Activated T-helper 2 cell treated with anti-CD3 and anti-CD28 coated beads, Interferon-gamma antibody, Interleukin-2, Interleukin-4, amounts not matched to agents 10 μg/mL and 5 μg/mL and 100 μg/mL, durations not matched to agents 14 hours and 24 hours and 36 hours (primary cell): ENCODE measurements around the gene RIC8A. TPM values are rescaled to one million over a fixed set of nuclear protein-coding genes. Genes with fewer than 3 reads are reported as not detected.
"Not testable (repeated sequence)": the region's sequence is repeated elsewhere in the genome, so short reads cannot be mapped to it uniquely, and the experiment has no call there.

ENCODE experiments used
- DNase-seq: peaks from one replicate; pipeline ENCODE4 v3.0.0; 2021; ENCODE audit warnings: low spot score
- H3K27ac Mint-ChIP-seq: one replicate; pipeline ENCODE4 v1.8.0; 2021; ENCODE audit warnings: mixed read lengths
- H3K27me3 Mint-ChIP-seq: one replicate; pipeline ENCODE4 v1.8.0; 2021; ENCODE audit warnings: low read depth, mixed read lengths
- H3K36me3 Mint-ChIP-seq: one replicate; pipeline ENCODE4 v1.8.0; 2021; ENCODE audit warnings: low read depth, mixed read lengths
- H3K4me1 Mint-ChIP-seq: one replicate; pipeline ENCODE4 v1.8.0; 2021; ENCODE audit warnings: low read depth, mixed read lengths
- H3K4me3 Mint-ChIP-seq: one replicate; pipeline ENCODE4 v1.8.0; 2021; ENCODE audit warnings: low read depth, mild to moderate bottlenecking, moderate library complexity, mixed read lengths
- H3K9me3 Mint-ChIP-seq: one replicate; pipeline ENCODE4 v1.8.0; 2021; ENCODE audit warnings: mixed read lengths
- intact Hi-C: fragments of 100-400 bp; cut with micrococcal nuclease; formaldehyde crosslinking; loops from one replicate; pipeline ENCODE4 v1.15.1; 2023
- total RNA-seq: library from RNA; stranded (reverse); gene quantifications from 2 replicates; pipeline ENCODE4 v1.2.3, GENCODE V29; 2022

The RIC8A gene
- total RNA-seq, 1 donor from 2014 or later: 109 TPM

- no peak for DNase-seq
- H3K36me3 Mint-ChIP-seq: peaks cover 6% of the 10 kb centered on the region
- H3K9me3 Mint-ChIP-seq: no peaks in the 10 kb centered on the region
- H3K4me3 Mint-ChIP-seq: no peak overlapping the region
- H3K4me1 Mint-ChIP-seq: peaks cover 18% of the 10 kb centered on the region
- H3K27ac Mint-ChIP-seq: no peak overlapping the region
- intact Hi-C loops: no loop called here
- no peaks in the 10 kb centered on the region for H3K27me3 Mint-ChIP-seq
Measured at GRCh38 chr11:230431-230830, 22.9 kb downstream of the RIC8A start.

DNA sequence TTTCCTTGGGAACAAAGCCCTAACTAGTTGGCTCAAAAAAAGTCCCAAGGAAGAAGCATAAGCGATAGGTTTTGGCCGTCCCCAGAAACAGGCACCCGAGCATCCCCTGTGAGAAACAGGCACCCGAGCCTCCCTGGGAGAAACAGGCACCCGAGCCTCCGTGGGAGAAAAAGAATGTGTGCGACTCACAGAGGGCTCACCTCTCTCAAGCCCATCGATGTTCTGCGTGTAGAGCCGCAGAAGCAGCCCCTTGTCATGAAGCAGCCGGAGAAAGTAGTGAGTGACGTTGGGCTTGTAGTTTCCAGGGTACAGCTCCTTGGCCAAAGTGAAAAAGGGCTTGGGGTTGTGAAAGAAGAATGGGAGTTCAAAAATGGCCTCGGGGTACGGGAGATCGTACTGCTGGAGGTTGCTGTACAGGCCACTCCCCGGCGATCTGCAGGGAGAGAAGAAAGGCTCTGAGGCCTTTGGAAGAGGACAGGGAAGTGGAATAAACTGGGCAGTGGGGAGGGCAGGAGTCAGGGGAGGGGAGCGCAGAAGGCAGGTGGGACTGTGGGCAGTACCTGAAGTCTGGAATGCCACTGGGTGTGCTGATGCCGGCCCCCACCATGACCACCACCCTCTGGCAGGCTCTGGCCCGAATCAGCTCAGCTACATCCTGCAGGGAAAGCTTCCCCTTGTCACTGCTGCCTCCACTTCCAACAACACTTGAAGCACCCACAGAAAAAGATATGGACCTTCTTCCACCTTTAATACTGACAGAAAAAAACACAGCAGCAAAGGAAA lies 25.5 kb downstream of the RIC8A start:
- Mint-ChIP-seq H3K4me1 (peaks cover 21% of the 10 kb centered on the region), H3K27me3 (no peaks in the 10 kb centered on the region), H3K9me3 (no peaks in the 10 kb centered on the region), H3K27ac (no peak overlapping the region), H3K36me3 (peaks cover 9% of the 10 kb centered on the region), H3K4me3 (no peak overlapping the region)
- no peak for DNase-seq
- intact Hi-C loops: no loop called here

DNA sequence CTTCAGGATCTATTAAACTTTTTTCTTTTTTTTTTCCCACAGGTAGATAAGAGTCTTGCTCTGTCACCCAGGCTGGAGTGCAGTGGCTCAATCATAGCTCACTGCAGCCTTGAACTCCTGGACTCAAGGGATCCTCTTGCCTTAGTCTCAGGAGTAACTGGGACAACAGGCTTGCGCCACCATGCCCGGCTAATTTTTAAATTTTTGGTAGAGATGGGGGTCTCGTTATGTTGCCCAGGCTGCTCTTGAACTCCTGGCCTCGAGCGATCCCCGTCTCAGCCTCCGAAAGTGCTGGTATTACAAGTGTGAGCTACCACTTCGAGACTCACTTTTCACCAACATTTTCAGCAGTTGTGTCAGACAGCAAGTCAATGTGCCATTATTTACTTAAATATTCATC lies 27.7 kb downstream of the RIC8A start:
- Mint-ChIP-seq H3K27ac (peak overlapping the region; percentile 92), H3K27me3 (no peaks in the 10 kb centered on the region), H3K4me3 (peak overlapping the region; percentile 86), H3K36me3 (peaks cover 26% of the 10 kb centered on the region), H3K9me3 (no peaks in the 10 kb centered on the region), H3K4me1 (peaks cover 39% of the 10 kb centered on the region)
- DNase-seq: no peak
- intact Hi-C loops: no loop called here

DNA sequence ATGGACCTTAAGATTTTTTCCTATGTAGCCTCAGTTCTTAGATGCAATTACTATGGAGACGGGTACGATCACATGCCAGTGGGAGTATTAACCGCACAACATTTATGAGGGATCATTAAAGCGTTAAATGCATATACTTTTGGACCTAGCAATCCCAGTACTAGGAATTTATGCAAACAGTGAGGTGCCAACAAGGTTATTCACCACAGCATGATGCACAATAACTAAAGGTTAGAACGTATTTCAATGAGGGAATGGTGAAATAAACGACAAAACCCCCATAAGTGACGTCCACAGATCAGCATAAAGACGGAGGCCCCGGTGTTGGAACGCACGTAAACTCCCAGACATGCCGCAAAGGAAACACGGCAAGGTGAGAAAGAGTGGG lies 28.1 kb downstream of the RIC8A start:
- Mint-ChIP-seq H3K4me3 (peak overlapping the region; percentile 86), H3K4me1 (peaks cover 42% of the 10 kb centered on the region), H3K27me3 (no peaks in the 10 kb centered on the region), H3K36me3 (peaks cover 27% of the 10 kb centered on the region), H3K9me3 (no peaks in the 10 kb centered on the region), H3K27ac (peak overlapping the region; percentile 92)
- intact Hi-C loops: no loop called here
- no peak for DNase-seq

DNA sequence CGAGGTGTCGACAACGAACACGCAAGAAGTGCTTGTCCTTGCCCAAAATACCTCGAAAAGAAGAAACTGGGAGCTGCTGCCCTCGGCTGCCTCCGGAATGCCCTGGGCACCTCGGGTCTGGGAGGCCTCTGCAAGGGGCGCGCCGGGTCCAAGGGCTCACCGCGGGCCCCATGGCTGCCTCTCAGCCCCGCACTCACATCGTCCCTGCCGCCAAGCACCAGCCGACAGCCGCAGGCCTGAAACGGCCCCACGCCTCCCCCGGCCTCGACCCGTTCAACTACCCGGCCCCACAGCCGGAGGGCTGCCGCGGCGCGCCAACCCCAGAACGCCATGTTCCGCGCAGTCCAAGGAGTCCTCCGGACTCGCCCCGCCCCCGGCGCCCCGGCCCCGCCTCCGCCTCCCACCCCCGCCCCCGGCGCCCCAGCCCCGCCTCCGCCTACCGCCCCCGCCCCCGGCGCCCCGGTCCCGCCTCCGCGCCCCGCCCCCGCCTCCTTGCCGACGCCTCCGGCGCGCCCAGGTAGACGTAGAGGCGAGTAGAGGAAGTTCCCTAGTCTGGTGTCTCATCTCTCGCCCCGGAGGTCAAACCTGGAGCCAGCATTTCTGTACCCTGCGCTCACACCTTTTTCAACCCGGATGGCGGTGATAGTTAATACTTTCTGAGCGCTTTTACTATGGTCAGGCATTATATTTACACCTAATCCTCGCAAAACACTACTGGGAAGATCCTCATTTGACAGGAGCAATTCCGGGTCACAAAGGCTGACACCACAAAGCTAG lies 28.7 kb downstream of the RIC8A start, which contains the start of gene SIRT3:
TSS of gene SIRT3 (minus strand) at position 346 of the 777 bp plus-strand sequence. CDS start at position 332, 14 bp downstream.
- intact Hi-C loops: loop anchor here (1.0 to 2.0 kb wide), 3 partner anchors 29 to 77 kb away; partner anchors contain the start of genes BET1L and RIC8A
- no peaks in the 10 kb centered on the region for H3K27me3 Mint-ChIP-seq
- H3K27ac Mint-ChIP-seq: peak within 1 kb of the TSS; percentile 100

GRCh38 chr11:236774-237767 lies 29.6 kb downstream of the RIC8A start, which contains the start of gene PSMD13:
TSS of gene PSMD13 (plus strand) at chr11:236976. CDS start at chr11:237050, 74 bp downstream.
- intact Hi-C loops: loop anchor here (1.0 to 2.0 kb wide), 3 partner anchors 30 to 76 kb away; partner anchors contain the start of genes BET1L and RIC8A
- H3K4me1 Mint-ChIP-seq: peaks cover 53% of the 10 kb centered on the region
- peaks cover 38% of the 10 kb centered on the region for H3K36me3 Mint-ChIP-seq
- H3K27me3 Mint-ChIP-seq: no peaks in the 10 kb centered on the region
- DNase-seq: peak; percentile 87
- H3K9me3 Mint-ChIP-seq: no peaks in the 10 kb centered on the region
- peak within 1 kb of the TSS; percentile 100 for H3K27ac Mint-ChIP-seq
- peak within 1 kb of the TSS; percentile 96 for H3K4me3 Mint-ChIP-seq

More for the DNA sequence above, 28.7 kb downstream of the RIC8A start, which contains the start of gene SIRT3:
- Mint-ChIP-seq H3K4me3 (peak within 1 kb of the TSS; percentile 96), H3K36me3 (peaks cover 29% of the 10 kb centered on the region), H3K9me3 (no peaks in the 10 kb centered on the region), H3K4me1 (peaks cover 44% of the 10 kb centered on the region)
- DNase-seq: peak; percentile 80

- H3K36me3 Mint-ChIP-seq: peaks cover 49% of the 10 kb centered on the region
Measured at GRCh38 chr11:238346-238745, 30.8 kb downstream of the RIC8A start.

GRCh38 chr11:240315-240714 lies 32.8 kb downstream of the RIC8A start:
- Mint-ChIP-seq H3K36me3 (peaks cover 66% of the 10 kb centered on the region), H3K27ac (peak overlapping the region; percentile 50), H3K27me3 (no peaks in the 10 kb centered on the region), H3K4me3 (peak overlapping the region; percentile 15), H3K9me3 (no peaks in the 10 kb centered on the region), H3K4me1 (peaks cover 59% of the 10 kb centered on the region)
- intact Hi-C loops: no loop called here
- no peak for DNase-seq

More at GRCh38 chr11:238346-238745, 30.8 kb downstream of the RIC8A start:
- Mint-ChIP-seq H3K4me1 (peaks cover 58% of the 10 kb centered on the region), H3K27ac (peak overlapping the region; percentile 22), H3K4me3 (peak overlapping the region; percentile 96)
- H3K9me3 Mint-ChIP-seq, intact Hi-C loops, DNase-seq, H3K27me3 Mint-ChIP-seq: not testable (repeated sequence)

GRCh38 chr11:241634-242033 lies 34.1 kb downstream of the RIC8A start:
- Mint-ChIP-seq H3K27ac (peak overlapping the region; percentile 59), H3K27me3 (no peaks in the 10 kb centered on the region), H3K36me3 (peaks cover 79% of the 10 kb centered on the region), H3K4me1 (peaks cover 52% of the 10 kb centered on the region), H3K4me3 (no peak overlapping the region), H3K9me3 (no peaks in the 10 kb centered on the region)
- no peak for DNase-seq
- intact Hi-C loops: no loop called here

DNA sequence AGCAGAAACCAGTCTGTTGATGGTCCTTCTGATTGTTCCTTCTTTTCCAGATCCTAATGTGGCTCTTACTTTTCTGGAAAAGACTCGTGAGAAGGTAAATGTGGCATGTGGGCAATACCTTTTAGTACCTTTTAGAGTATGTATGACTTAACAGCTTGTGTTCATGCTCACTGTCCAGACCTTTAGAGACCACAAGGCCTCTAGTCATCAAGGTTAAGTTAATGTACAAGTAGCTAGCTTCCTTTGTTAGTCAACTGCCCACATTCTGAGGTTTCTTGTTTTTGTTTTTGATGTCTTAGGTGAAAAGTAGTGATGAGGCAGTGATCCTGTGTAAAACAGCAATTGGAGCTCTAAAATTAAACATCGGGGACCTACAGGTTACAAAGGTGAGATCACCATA lies 36.9 kb downstream of the RIC8A start:
- H3K27me3 Mint-ChIP-seq: no peaks in the 10 kb centered on the region
- DNase-seq: no peak
- H3K27ac Mint-ChIP-seq: peak overlapping the region; percentile 67
- peaks cover 41% of the 10 kb centered on the region for H3K4me1 Mint-ChIP-seq
- no peaks in the 10 kb centered on the region for H3K9me3 Mint-ChIP-seq
- H3K4me3 Mint-ChIP-seq: no peak overlapping the region
- intact Hi-C loops: no loop called here
- peaks cover 90% of the 10 kb centered on the region for H3K36me3 Mint-ChIP-seq

DNA sequence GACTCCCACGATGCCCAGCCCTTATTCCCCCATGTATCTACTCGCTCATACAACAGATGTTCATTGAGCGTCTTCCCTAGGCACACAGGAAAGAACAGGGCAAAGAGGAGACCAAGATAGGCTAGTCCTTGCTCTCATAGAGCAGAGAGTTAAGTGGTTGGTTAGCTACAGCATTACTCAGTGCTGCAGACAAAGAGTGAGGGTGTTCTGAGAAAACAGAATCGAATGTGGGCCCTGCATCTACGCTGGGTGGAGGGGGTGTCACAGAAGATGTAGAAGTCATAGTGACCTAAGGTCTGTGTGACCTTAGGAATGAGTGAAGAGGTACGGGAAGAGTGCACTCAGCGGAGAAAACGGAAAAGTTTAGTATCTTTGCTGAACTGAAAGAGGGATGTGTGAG lies 41.6 kb downstream of the RIC8A start:
- Mint-ChIP-seq H3K4me1 (peaks cover 19% of the 10 kb centered on the region), H3K36me3 (peaks cover 87% of the 10 kb centered on the region), H3K9me3 (no peaks in the 10 kb centered on the region), H3K4me3 (no peak overlapping the region), H3K27me3 (no peaks in the 10 kb centered on the region), H3K27ac (peak overlapping the region; percentile 72)
- intact Hi-C loops: no loop called here
- DNase-seq: no peak

DNA sequence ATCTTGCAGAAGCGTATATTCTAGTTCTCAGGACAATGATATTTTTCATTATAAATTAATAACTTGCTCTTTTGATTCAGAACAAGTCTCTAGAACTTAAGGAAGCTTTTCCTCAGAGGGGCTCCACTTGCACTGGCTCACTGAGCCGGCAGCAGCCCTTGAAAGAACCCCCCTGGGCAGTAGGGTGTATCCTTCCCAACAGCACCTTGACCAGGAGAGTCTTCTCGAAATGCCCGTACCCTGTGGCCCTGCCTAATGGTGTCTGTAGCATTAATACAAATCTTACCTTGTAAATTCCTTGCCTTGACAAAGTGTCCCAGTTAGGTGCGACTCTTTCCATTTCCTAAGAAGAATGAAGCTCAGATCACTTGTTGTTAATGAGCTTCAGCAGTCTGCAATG lies 42.8 kb downstream of the RIC8A start:
- no peaks in the 10 kb centered on the region for H3K9me3 Mint-ChIP-seq

More for the DNA sequence above, 42.8 kb downstream of the RIC8A start:
- Mint-ChIP-seq H3K4me3 (no peak overlapping the region), H3K4me1 (peaks cover 15% of the 10 kb centered on the region), H3K36me3 (peaks cover 77% of the 10 kb centered on the region), H3K27me3 (no peaks in the 10 kb centered on the region), H3K27ac (no peak overlapping the region)
- DNase-seq: no peak
- intact Hi-C loops: no loop called here
